Progenitor cell of endocrine pancreas (in vitro differentiated cells): Measurements from ENCODE around the gene CGNL1. TPM values are rescaled to one million over a fixed set of nuclear protein-coding genes. Genes with fewer than 3 reads are reported as not detected.

ENCODE experiments used
- DNase-seq: peaks from one replicate; pipeline ENCODE4 v3.0.0; 2021; ENCODE audit warnings: low spot score; ENCODE audit not compliant: unreplicated experiment
- H3K27ac Mint-ChIP-seq: 2 replicates; pipeline ENCODE4 v1.8.0; 2021; ENCODE audit warnings: mild to moderate bottlenecking, moderate library complexity, mixed read lengths
- H3K27me3 Mint-ChIP-seq: 2 replicates; pipeline ENCODE4 v1.8.0; 2021; ENCODE audit warnings: mixed read lengths
- H3K36me3 Mint-ChIP-seq: 2 replicates; pipeline ENCODE4 v1.8.0; 2022; ENCODE audit warnings: mixed read lengths; ENCODE audit not compliant: insufficient read depth
- H3K4me1 Mint-ChIP-seq: 2 replicates; pipeline ENCODE4 v1.8.0; 2021; ENCODE audit warnings: low read depth, mixed read lengths
- H3K4me3 Mint-ChIP-seq: 2 replicates; pipeline ENCODE4 v1.8.0; 2021; ENCODE audit warnings: low read depth, mild to moderate bottlenecking, moderate library complexity, mixed read lengths
- H3K9me3 Mint-ChIP-seq: 2 replicates; pipeline ENCODE4 v1.8.0; 2021; ENCODE audit warnings: low read depth, mixed read lengths
- total RNA-seq: library from RNA; stranded (reverse); gene quantifications from 2 replicates; pipeline ENCODE4 v1.2.1, GENCODE V29; 2021
- TF ChIP-seq, protein P1 (sequence below): fragments of 200-600 bp; sonication (generic); IDR thresholded peaks from one replicate; pipeline ENCODE4 v1.5.0; 2021; ENCODE audit warnings: antibody characterized with exemption, mild to moderate bottlenecking; ENCODE audit not compliant: unreplicated experiment

The CGNL1 gene
- total RNA-seq, 1 donor from 2014 or later: 41.9 TPM

DNA sequence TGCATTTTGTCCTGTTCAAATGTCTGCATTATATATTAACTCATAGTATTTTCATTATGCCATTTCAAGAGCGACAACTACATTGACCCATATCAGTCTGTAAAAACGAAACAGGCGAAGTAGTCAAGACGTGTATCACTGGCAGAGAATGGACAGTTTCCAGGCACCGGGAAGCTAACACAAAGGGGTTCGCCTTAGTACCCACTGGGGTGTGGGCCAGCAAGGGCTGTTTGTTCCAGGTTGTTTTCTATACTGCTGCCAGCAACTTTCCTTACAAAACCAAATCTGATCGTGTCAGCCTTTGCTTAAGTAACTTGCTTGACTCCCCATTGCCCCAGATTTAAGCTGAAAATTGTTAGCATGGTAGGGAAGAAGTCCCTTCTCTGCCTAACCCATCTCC lies 87.1 kb downstream of the CGNL1 start:
- Mint-ChIP-seq H3K9me3 (no peaks in the 10 kb centered on the region), H3K4me3 (no peak overlapping the region)

DNA sequence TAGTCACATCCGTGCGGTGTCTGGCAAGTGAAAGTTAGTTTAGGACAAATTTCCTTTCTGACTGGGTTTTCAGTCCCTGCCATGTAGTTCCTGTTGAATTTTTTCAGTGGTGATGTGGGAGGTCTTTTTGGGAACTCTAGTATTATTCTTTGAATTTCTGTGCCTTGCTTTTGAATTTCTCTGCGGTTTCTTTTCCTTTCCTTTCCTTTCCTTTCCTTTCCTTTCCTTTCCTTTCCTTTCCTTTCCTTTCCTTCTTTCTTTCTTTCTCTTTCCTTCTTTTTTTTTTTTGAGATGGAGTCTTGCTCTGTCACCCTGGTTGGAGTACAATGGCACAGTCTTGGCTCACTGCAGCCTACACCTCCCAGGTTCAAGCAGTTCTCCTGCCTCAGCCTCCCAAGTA lies 88.2 kb downstream of the CGNL1 start:
- H3K9me3 Mint-ChIP-seq: no peaks in the 10 kb centered on the region
- H3K36me3 Mint-ChIP-seq: peaks cover 14% of the 10 kb centered on the region
- H3K27me3 Mint-ChIP-seq: no peaks in the 10 kb centered on the region
- H3K4me1 Mint-ChIP-seq: peaks cover 3% of the 10 kb centered on the region
- no peak overlapping the region for H3K27ac Mint-ChIP-seq
- no peak overlapping the region for H3K4me3 Mint-ChIP-seq
- TF ChIP-seq, protein P1, sequence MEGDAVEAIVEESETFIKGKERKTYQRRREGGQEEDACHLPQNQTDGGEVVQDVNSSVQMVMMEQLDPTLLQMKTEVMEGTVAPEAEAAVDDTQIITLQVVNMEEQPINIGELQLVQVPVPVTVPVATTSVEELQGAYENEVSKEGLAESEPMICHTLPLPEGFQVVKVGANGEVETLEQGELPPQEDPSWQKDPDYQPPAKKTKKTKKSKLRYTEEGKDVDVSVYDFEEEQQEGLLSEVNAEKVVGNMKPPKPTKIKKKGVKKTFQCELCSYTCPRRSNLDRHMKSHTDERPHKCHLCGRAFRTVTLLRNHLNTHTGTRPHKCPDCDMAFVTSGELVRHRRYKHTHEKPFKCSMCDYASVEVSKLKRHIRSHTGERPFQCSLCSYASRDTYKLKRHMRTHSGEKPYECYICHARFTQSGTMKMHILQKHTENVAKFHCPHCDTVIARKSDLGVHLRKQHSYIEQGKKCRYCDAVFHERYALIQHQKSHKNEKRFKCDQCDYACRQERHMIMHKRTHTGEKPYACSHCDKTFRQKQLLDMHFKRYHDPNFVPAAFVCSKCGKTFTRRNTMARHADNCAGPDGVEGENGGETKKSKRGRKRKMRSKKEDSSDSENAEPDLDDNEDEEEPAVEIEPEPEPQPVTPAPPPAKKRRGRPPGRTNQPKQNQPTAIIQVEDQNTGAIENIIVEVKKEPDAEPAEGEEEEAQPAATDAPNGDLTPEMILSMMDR: no peak
- no peak for DNase-seq

More for the DNA sequence above, 87.1 kb downstream of the CGNL1 start:
- peaks cover 10% of the 10 kb centered on the region for H3K36me3 Mint-ChIP-seq
- H3K27me3 Mint-ChIP-seq: no peaks in the 10 kb centered on the region
- H3K4me1 Mint-ChIP-seq: no peaks in the 10 kb centered on the region
- TF ChIP-seq, protein P1: no peak
- no peak overlapping the region for H3K27ac Mint-ChIP-seq
- DNase-seq: no peak

DNA sequence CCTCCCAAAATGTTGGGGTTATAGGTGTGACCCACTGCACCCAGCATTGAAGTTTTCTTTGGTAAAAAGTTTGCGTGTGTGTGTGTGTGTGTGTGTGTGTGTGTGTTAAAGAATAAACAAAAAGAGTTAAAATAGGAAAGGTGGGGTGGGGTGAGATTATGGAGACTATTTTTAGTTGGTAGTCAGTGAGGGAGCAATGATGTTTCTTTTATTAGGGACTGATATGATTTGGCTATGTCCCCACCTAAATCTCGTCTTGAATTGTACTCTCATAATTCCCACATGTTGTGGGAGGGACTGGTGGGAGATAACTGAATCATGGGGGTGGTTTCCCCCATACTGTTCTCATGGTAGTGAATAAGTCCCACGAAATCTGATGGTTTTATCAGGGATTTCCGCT lies 92.2 kb downstream of the CGNL1 start:
- Mint-ChIP-seq H3K27ac (no peak overlapping the region), H3K36me3 (peaks cover 18% of the 10 kb centered on the region), H3K4me3 (no peak overlapping the region), H3K9me3 (no peaks in the 10 kb centered on the region), H3K4me1 (peaks cover 7% of the 10 kb centered on the region), H3K27me3 (no peaks in the 10 kb centered on the region)
- TF ChIP-seq, protein P1: no peak
- no peak for DNase-seq

DNA sequence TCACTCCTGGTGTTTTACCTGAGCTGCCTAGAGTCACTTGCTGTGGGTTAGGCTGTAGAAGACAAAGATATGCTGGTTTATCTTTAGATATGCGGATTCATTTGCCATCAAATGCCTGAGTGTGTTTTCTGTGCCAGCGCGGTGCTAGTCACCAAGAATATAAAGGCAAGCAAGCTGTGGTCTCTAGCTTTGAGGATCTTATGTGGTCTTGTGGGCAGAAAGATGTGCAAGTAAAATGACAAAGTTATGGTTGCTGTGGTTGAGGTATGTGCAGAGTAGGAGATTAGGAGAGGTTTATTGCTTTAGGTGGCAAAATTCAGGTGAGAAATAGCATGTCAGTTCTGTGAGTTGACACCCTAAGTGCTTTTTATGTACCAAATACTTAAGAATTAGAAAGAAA lies 94.2 kb downstream of the CGNL1 start:
- TF ChIP-seq, protein P1: no peak
- H3K36me3 Mint-ChIP-seq: peaks cover 18% of the 10 kb centered on the region
- no peak overlapping the region for H3K4me3 Mint-ChIP-seq
- peak overlapping the region; percentile 3 for H3K27ac Mint-ChIP-seq
- no peaks in the 10 kb centered on the region for H3K9me3 Mint-ChIP-seq
- DNase-seq: no peak
- H3K27me3 Mint-ChIP-seq: no peaks in the 10 kb centered on the region
- peaks cover 17% of the 10 kb centered on the region for H3K4me1 Mint-ChIP-seq

DNA sequence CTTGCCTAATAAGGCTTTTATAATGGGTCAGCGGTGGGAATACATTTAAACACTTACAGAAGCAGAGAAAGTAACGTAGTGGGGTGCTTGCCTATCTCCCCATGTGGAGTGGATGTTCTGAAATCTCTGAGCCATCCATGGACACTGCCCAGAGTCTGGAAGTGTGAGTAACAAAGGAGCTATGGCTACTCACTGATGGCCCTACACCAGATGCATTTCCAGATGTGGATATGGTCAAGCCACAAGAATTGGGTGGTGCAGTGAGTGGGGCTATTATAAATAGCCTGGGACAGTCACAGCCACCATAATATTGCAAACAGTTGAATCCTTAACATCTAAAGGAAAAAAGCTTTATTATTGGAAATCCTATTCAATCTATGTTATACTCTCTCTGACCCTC lies 96.6 kb downstream of the CGNL1 start:
- no peaks in the 10 kb centered on the region for H3K9me3 Mint-ChIP-seq
- TF ChIP-seq, protein P1: no peak
- H3K27ac Mint-ChIP-seq: no peak overlapping the region

More for the DNA sequence above, 96.6 kb downstream of the CGNL1 start:
- Mint-ChIP-seq H3K4me3 (no peak overlapping the region), H3K36me3 (peaks cover 12% of the 10 kb centered on the region), H3K4me1 (peaks cover 39% of the 10 kb centered on the region), H3K27me3 (no peaks in the 10 kb centered on the region)
- DNase-seq: no peak
